ENCODE results near the gene TCERG1L.

- TF ChIP-seq, protein P1, sequence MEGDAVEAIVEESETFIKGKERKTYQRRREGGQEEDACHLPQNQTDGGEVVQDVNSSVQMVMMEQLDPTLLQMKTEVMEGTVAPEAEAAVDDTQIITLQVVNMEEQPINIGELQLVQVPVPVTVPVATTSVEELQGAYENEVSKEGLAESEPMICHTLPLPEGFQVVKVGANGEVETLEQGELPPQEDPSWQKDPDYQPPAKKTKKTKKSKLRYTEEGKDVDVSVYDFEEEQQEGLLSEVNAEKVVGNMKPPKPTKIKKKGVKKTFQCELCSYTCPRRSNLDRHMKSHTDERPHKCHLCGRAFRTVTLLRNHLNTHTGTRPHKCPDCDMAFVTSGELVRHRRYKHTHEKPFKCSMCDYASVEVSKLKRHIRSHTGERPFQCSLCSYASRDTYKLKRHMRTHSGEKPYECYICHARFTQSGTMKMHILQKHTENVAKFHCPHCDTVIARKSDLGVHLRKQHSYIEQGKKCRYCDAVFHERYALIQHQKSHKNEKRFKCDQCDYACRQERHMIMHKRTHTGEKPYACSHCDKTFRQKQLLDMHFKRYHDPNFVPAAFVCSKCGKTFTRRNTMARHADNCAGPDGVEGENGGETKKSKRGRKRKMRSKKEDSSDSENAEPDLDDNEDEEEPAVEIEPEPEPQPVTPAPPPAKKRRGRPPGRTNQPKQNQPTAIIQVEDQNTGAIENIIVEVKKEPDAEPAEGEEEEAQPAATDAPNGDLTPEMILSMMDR (IDR thresholded peaks at IDR 0.05): no peak
- no peak for TF ChIP-seq EP300 (IDR thresholded peaks at IDR 0.05; ENCODE audit: borderline replicate concordance in 1 of 2, low read depth in 1 of 2, low read length in 1 of 2)
- TF ChIP-seq, protein P2, sequence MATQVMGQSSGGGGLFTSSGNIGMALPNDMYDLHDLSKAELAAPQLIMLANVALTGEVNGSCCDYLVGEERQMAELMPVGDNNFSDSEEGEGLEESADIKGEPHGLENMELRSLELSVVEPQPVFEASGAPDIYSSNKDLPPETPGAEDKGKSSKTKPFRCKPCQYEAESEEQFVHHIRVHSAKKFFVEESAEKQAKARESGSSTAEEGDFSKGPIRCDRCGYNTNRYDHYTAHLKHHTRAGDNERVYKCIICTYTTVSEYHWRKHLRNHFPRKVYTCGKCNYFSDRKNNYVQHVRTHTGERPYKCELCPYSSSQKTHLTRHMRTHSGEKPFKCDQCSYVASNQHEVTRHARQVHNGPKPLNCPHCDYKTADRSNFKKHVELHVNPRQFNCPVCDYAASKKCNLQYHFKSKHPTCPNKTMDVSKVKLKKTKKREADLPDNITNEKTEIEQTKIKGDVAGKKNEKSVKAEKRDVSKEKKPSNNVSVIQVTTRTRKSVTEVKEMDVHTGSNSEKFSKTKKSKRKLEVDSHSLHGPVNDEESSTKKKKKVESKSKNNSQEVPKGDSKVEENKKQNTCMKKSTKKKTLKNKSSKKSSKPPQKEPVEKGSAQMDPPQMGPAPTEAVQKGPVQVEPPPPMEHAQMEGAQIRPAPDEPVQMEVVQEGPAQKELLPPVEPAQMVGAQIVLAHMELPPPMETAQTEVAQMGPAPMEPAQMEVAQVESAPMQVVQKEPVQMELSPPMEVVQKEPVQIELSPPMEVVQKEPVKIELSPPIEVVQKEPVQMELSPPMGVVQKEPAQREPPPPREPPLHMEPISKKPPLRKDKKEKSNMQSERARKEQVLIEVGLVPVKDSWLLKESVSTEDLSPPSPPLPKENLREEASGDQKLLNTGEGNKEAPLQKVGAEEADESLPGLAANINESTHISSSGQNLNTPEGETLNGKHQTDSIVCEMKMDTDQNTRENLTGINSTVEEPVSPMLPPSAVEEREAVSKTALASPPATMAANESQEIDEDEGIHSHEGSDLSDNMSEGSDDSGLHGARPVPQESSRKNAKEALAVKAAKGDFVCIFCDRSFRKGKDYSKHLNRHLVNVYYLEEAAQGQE (IDR thresholded peaks at IDR 0.05; ENCODE audit: low read depth, low read length): no peak
- no peak for TF ChIP-seq TEAD4 (IDR thresholded peaks at IDR 0.05; ENCODE audit: borderline replicate concordance, insufficient read depth)
- no peak for TF ChIP-seq TCF12 (IDR thresholded peaks at IDR 0.05)
- no peak for TF ChIP-seq JUND (IDR thresholded peaks at IDR 0.05)
- TF ChIP-seq EZH2phosphoT487 (IDR thresholded peaks at IDR 0.05; ENCODE audit: borderline replicate concordance, low read depth): no peak
- TF ChIP-seq POLR2AphosphoS5 (IDR thresholded peaks at IDR 0.05; ENCODE audit: low read depth, low read length): no peak
- TF ChIP-seq YY1 (IDR thresholded peaks at IDR 0.05; ENCODE audit: low read depth): no peak
- no peak for TF ChIP-seq RFX5 (IDR thresholded peaks at IDR 0.05; ENCODE audit: low read length)
- no peak for TF ChIP-seq USF1 (IDR thresholded peaks at IDR 0.05; ENCODE audit: borderline replicate concordance, low read depth)
- no peak for TF ChIP-seq FOXJ3 (CRISPR knock-in tag; IDR thresholded peaks at IDR 0.05)
- TF ChIP-seq RAD21 (IDR thresholded peaks at IDR 0.05; ENCODE audit: low read length): no peak
Measured at GRCh38 chr10:131155876-131156230, 155.7 kb downstream of the TCERG1L start.
